HS-5 (cell line): Measurements from ENCODE around the gene AFAP1.

Source experiments
- DNase-seq: peaks from one replicate; pipeline ENCODE4 v3.0.0-alpha.2; 2012; ENCODE audit warnings: low read depth

AFAP1 gene, protein sequence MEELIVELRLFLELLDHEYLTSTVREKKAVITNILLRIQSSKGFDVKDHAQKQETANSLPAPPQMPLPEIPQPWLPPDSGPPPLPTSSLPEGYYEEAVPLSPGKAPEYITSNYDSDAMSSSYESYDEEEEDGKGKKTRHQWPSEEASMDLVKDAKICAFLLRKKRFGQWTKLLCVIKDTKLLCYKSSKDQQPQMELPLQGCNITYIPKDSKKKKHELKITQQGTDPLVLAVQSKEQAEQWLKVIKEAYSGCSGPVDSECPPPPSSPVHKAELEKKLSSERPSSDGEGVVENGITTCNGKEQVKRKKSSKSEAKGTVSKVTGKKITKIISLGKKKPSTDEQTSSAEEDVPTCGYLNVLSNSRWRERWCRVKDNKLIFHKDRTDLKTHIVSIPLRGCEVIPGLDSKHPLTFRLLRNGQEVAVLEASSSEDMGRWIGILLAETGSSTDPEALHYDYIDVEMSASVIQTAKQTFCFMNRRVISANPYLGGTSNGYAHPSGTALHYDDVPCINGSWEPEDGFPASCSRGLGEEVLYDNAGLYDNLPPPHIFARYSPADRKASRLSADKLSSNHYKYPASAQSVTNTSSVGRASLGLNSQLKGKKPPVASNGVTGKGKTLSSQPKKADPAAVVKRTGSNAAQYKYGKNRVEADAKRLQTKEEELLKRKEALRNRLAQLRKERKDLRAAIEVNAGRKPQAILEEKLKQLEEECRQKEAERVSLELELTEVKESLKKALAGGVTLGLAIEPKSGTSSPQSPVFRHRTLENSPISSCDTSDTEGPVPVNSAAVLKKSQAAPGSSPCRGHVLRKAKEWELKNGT

DNA sequence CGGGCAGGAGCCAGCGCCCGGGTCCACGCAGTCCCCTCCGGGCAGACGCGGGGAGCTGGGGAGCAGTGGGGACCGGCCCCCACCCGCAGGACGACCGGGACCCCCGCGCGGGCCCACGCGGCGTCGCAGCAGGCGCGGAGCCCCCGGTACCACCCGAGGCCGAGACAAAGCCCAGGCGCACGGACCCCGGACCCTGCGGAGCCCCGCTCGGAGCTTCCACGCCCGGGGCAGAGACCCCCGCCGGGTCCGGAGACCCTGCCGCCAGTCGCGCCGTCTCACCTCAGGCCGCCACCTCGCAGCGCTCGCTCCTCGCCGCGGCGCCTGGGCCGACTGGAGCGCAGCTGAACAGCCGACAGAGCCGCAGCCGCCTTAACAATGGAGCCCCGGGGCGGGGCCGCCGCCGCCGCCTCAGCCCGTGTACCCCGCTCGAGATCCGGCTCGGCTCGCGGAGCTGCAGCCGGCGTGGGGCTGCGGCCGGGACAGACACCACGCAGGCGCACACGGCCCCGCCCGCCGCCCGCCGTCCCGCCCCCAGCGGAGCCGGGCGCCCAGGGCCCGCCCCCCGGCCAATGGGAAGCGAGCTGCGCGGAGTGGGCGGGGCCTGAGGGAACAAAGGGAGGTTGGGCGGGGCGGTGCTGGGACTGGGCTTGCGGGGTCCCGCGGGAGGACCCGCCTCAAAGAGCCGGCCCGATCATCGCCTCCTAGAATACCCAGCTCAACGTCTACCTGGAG lies at the start of gene AFAP1:
TSS of gene AFAP1 (minus strand) at position 485 of the 732 bp plus-strand sequence. CDS start 67,783 bp downstream, outside the sequence.
- DNase-seq: no peak

DNA sequence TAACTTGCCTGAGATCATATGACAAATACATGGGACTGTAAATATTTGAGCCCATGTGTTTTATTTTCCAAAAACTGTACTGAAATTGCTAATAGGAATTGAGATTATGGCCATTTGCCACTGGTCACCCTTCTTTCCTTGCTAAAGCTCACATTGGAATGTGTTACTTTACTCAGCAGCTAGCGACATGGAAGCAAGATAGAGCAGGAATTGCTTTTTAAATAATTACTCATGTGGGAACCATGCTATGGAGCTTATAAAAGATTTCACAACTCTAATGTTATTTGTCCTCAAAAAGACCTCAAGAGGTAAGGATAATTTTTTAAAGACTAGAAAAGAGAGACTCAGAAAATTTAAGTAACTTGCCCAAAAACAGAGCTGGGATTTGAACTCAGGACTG lies 48.8 kb upstream of the AFAP1 start:
- no peak for DNase-seq

DNA sequence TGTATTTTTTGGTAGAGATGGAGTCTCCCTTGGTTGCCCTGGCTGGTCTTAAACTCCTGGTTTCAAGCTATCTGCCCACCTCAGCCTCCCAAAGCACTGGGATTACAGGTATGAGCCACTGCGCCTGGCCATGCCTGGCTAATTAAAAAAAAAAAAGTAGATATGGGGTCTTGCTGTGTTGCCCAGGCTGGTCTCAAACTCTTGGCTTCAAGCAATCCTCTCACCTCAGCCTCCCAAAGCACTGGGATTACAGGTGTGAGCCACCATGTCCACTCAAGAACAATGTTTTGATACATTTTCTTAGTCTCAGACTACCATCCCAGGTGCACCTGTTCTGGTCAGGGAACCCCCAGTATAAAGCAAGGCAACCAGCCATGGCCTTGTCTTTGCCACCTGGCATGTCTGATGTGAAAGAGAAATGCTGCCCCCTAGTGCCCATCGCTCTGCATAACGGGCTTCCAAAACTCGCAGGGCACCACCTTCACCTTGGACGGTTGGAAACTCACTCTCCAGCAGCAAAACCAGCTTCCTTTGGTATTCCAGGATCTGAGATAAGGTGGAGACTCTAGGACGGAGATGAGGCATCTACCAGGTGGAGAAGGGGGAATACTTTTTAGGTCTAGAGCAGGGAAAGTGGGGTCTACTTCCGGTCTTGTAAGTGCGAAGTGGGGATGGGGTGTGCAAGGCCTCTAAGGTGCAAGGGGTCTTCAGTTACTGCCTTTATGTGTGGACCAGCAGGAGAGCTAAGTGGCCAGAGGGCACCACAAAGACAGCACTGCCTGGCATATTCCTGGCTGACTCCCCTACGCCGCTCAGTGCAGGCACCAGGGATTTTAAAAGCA lies 47.7 kb upstream of the AFAP1 start:
- no peak for DNase-seq

DNA sequence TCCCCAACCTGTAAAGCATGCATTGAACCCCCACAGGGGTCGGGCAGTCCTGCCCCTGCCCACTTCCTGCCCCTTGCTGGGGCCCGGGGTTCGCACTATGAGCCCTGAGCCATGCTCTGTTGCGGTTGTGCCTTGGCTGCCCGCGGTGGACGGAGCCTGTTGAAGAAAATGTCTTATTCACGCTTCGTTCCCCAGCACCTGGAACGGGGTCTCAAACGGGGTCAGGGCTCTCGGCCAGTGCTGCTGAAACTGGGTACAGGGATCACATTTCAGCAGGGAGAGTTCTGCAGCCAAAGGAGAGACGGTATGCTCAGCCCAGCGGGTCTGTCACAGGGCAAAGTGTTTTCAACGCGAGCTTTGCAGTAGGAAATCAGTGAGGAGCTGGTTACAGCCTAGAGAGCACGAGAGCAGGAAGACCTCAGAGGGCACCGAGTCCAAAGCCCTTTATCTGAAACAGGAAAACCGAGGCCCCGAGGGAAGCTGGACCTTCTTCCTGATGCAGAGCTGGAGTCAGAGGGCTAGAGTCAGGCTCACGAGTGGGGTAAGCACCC lies 46.3 kb upstream of the AFAP1 start:
- DNase-seq: no peak

DNA sequence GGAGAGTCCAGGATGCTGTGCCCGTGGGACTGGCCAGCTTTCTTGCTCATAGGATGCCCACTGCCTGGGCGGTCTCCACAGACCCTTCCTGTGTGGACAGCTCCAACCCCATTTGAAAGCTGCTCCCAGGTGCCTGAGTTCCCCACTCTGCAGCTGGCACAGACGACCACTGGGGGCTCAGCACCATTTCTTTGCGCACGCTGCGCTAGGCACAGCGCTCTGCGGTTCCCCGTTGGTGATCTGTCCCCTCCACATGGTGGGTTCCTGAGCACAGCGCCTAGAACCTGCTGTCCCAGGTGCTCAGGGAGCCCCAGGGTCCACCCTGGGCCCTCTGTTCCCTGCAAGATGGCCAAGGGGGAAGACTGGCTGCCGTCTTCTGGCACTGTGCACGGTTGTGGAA lies 45.4 kb upstream of the AFAP1 start:
- no peak for DNase-seq

DNA sequence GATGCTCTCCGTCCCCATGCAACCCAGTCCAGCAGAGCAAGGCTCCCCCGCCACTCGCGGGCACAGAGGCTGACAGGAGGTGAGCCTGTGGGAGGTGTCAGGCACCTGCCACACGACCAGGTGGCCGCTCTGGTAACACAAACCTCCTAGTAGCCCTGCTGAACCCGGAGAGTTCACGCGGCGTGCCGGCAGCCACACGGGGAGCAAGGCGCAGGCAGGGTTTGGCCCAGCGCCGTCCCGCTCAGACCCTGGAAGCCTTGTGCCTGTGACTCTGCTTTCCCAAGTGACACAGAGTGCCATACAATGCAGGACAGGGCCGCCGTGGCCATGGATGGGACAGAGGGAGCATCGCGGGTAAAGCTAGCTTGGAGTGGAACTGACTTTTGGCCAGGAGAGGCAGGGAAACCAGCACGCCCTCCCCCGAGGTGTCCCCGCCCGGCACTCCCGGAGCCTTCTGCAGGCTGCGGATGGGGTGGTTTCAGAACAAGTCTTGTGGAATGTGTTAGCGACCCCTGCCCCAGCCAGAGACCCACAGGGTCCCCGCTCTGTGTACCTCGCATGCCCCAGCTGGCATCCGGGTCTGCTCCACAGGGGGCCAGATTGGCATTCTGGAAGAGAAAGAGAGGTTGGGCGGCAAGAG lies 44.7 kb upstream of the AFAP1 start:
- DNase-seq: no peak

DNA sequence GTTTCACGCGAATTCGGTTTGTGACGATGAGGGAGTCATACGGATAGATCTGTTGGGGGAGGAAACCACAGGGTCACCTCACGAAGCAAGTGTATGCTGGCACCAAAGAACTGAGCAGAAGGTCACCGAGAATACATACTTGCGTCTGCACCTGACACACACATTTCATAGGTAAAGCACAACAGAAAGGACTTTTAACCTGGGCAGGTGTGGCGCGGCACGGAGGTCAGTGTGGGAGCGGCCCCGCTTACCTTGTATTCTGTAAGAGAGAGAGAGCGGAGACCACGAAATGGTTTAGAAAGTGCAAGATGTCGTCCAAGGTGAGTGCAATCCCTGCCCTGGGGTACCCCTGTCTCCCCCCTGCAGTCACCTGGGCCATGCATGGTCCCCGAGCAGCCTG lies 43.6 kb upstream of the AFAP1 start:
- DNase-seq: no peak

DNA sequence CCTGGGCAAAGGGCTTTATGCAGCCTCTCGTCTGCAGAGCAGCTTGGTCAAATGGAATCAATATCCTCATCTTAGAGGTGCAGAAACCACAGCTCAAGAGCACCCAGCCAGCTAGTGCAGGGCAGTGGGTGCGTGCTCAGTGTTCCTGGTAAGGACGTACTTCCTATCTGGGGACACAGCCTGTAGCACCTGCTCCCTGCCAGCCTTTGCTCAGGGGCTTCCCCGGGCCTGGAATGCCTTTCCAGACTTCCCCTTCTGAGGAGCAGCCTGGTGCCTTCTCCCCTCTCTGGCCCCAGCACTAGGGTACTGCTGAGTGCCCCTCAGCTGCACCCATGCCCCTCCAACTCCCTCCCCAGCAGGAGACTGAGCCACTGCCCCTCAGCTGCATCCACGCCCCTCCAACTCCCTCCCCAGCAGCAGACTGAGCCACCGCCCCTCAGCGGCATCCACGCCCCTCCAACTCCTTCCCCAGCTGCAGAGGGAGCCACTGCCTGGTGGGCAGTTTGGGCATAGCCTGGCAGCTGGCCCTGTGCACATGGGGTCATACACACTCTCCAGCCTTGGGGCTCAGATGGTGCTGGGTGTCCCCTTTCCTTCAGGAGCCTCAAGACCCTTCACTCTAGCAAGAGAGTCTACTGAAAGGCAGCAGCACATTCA lies 42.2 kb upstream of the AFAP1 start:
- no peak for DNase-seq

DNA sequence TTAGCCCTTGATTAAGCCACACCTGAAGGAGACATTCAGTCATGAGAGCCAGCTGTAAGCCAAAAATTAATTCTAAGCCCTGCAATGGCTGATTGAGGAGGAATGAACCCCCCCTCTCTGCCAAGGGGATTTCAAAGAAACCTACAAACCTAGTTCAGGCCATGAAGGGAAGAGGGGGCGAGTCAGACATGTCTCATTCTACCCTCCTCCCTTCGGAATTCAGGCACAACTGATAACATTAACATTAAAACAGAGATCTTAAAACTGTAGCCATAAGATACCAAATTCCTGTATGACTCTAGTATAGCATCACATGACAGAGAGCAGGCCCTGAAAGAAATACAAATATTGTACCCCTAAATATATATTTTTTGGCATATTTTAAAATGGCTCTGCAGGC lies 40.4 kb upstream of the AFAP1 start:
- peak; percentile 65 for DNase-seq

DNA sequence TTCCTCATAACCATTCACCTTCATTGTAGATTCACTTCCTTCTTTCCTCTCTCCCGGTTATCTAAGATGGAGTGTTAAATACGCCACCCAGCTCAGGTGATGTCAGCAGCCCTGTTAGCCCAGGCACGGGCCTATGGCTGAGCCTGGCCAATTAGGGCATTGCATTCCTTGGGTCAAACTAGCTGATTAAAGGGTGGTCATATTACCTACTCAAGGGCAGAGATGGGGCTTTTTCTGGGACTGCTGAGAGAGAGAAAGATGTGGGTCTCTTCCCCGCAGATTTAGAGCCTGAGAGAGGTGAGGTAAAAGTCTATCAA lies 39.9 kb upstream of the AFAP1 start:
- no peak for DNase-seq

DNA sequence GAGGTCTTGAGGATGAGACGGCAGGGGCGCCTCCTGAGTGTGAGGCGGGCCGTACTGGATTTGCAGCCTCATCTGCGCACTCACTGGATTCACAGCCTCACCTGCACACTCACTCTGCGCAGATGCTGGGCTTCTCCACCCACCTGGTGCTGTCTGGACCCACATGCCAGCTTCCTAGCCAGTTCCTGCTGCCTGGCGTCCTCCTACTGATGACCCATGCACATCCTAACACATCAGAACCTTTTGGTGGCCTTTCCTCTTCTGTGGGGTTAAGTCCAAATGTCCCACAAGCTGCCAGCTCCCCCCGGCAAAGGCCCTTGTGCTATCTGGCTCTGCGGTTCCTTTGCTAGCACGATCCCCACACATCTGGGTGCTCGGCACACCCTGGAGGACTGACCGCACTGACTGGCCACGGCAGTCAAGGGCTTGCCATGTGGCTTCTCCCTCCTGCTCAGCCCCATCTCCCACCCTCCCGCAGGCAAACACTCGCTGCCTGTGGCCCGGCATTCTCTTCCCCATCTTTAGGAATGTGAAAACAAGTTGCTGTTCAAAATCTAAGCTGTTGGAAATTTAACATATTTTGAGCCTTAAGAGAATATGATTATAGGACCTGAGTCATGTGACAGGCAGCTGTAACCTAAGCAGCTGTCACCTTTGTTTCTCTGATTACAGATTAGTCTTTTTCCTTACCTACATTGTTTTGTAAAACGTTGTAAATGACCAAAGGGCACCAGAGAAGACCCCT lies 39.4 kb upstream of the AFAP1 start:
- no peak for DNase-seq

DNA sequence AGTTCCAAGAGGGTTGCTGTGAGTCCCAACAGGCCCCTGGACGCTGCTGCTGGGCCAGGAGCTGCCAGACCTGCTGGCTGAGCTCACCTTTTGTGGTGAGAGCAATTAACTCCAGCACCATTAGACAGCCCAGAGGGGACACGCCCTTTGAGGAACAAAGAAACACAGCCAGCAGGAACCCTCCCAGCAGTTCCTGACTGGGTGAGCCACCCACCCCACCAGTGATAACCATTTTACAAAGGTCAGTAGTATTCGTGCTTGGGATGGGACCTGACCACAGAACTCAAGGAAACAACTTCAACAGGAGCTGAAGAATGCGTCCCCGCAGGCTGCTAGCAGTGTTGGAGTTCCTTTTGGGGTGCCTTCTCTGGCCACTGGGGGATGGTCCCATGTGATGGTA lies 38.8 kb upstream of the AFAP1 start:
- no peak for DNase-seq

DNA sequence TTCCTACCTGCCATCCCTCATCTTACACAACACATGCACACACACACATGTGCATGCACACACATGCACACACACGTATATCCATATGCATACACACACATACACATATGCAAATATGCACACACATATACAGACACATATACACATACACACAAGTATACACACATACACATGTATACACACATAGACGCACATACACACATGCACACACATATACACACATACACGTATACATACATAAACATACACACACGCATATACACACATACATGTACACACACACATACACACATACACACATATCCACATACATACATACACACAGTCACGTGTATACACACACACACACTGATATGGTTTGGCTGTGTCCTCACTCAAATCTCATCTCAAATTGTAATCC lies 37.0 kb upstream of the AFAP1 start:
- DNase-seq: no peak

DNA sequence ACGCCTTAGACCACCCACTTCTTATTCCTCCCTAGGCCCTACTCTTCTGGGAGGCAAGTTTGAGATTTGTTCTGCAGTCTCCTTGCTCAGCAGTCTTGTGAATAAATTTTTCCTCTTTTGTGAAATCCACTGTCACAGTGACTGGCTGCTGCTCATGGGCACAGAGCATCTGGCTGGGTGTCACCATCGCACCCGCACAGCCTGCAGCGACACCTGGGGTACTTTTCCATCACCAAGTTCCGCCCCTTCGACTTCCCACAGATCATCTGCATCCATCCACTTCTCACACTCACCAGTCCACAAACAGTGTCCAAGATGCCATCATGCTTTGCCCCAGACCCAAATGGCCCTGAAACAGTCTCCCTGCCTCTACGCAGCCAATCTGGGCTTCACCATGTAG lies 36.4 kb upstream of the AFAP1 start:
- no peak for DNase-seq

DNA sequence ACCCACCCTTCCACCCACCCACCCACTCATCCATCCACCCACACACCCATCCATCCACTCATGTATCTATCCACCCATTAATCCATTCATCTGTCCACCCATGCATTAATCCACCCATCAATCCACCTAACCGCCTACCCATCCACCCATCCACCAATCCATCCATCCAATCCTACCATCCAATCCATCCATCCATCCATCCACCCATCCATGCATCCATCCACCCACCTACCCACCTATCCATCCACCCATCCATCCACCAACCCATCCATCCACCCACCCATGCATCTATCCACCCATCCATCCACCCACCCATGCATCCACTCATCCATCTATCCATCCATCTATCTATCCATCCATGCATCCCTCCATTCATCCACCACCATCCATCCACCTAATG lies 34.8 kb upstream of the AFAP1 start:
- no peak for DNase-seq

DNA sequence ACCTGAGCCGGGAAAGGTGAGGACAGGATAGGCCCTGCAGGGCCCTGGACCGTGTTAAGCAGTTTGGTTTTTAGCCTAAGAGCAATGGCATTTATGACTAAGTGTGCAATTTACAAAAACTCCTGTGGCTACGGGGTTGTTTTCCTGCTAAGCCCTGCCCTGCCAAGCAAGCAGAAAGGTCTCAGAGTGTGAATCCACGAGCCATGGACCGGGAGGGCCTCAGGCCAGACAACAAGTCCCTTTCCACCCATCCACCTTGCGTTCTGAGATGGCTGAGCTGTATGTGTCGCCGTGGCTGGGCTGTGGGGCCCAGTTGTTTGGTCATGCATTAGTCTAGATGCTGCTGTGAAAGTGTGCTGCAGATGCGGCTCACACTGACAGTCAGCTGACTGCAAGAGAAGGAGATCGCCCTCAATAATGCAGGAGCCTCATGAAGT lies 33.9 kb upstream of the AFAP1 start:
- DNase-seq: no peak

DNA sequence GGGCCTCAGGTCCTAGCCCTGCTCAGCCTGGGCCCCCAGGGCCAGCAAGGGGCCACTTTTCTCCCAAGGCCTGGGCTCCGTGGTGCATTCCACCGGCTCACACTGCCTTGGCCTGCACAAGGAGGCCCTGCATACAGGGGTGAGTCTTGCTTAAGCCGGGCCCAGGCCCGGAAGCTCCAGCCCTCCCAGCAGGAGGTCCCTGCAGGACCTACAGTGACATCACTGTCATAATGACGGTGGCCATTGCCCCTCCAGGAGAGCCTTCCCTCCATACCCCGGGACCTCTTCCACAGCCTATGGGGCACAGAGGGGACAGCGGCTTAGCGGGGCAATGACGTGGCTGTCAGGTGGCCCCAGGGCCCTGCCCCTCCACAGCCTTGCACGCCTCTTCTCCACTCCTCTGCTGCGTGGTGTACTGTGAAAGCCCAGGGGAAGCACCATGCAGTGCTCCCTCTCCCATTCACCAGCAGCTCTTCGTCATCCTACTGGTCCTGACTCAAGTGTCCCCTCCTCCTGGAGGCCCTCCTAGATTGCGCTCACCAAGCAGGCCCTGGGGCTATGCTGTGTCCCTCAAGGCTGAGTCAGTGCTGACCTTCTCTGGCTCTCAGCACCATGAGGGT lies 32.3 kb upstream of the AFAP1 start:
- DNase-seq: no peak

DNA sequence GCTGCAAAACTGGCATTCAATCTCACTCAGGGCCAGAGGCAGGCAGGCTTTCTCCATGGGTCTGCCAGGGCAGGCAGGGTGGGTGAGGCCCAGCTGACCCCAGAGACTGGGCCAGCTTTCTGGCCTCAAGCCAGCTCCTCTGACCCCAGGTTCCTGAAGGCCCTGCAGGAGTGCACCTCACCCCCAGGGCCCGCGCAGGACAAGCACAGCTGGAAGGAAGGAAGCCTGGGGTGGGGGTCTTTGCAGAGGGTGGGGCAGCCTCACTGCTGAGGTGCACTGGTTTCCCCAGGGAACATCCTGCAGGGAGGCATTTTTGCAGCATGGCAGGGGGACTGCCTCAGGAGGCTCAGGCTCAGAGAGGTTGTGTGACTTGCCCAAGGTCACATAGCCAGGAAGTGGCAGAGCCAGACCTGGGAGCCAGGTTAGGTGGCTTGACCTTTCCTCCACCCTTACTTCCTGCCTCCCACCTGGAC lies 31.5 kb upstream of the AFAP1 start:
- no peak for DNase-seq

DNA sequence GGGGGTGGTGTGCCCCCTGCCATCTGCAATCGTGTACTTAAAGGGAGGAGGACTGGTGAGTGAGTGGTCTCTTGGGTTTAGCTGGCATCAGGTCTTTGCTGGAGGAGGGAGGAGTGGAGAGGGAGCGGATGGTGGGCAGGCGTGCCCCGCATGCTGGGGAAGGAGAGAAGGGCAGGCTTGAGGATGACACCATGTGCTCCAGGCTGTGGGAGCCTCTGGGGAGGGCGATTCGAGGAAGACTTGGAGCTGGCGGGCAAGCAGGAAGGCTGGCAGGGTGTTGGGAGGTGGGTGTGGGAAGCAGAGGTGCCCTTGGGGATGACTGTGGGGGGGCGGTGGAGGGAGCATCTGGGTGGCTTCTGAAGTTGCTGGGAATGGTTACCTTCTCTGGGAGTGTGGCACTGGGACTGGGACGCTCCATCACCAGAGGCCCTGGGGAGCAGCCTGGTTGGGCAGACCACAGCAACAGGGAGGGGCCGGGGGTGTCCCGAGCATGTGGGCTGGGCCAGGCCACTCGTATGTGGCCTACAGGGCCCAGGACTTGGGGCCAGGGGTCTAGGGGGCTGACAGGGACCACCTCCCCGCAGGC lies 30.8 kb upstream of the AFAP1 start:
- DNase-seq: no peak
